HG02588 (cell line): ENCODE measurements around the gene KRTAP5-9.
"Not testable (repeated sequence)": the region's sequence is repeated elsewhere in the genome, so short reads cannot be mapped to it uniquely, and the experiment has no call there.

Source experiments
- ATAC-seq: cut with Tn5 transposase; IDR thresholded peaks from one replicate; pipeline ENCODE4 v1.9.1; 2021; ENCODE audit warnings: mild to moderate bottlenecking, moderate library complexity; ENCODE audit not compliant: unreplicated experiment

The KRTAP5-9 gene

DNA sequence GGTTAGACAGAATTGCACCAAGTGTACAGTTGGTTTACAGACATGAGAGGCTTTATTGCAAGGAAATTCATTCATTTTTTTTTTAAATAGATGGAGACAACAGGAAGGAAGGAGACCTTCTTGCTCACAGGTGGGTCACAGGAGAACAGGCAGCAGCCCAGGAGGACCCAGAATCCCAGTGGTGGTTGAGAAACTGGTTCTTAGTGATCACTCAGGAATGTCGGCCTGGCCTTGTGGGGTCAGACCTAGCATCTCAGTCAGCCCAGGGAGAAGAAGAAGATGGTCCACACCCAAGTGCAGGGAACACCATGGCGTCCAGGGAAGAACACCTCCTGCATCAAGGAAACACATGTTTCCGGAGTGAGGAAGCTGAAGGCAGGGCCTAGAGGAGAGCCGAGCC is 33.6 kb downstream of the KRTAP5-9 start:
- no peak for ATAC-seq

DNA sequence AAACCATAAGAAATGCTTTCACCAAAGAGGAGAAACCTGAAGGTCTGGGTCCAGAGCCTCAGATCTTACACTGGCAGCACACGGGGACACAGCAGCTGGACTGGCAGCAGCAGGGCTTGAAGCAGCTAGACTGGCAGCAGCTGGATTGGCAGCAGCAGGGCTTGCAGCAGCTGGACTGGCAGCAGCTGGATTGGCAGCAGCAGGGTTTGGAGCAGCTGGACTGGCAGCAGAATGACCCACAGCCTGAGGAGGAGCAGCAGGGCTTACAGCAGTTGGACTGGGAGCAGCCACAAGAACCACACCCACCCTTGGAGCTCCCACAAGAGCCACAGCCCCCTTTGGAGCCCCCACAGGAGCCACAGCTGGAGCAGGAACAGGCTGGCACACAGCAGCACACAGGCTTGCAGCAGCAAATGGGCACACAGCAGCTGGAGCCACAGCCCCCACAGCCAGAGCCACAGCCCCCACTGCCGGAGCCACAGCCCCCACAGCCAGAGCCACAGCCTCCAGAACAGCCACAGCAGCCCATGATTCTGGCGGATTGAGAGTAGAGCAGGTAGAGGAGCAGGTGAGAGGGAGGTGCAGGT is 34.2 kb downstream of the KRTAP5-9 start, which contains the start of gene KRTAP5-11:
Gene KRTAP5-11 (minus strand): TSS at position 567 of the 587 bp plus-strand sequence. CDS start 38 bp downstream, at position 529.
- ATAC-seq, result no peak

DNA sequence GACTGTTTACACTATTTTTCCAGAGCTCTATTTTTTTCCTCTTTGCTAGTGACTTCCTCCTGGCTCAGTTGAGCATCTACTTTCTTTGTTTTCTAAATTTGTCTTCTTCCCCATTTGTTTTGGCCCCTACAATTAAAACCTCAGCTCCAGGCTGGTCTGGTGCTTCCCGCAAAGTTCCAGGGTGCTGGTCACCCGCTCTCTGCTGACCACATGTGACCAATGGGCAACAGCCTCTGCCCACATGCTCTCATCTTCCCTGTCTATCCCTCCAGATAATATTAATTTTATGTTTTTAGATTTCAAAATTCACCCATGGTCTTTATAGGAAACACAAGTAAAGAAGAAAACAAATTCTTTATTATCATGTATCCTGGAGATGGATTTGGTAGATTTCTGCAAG is 34.7 kb downstream of the KRTAP5-9 start:
- ATAC-seq, result not testable (repeated sequence)

DNA sequence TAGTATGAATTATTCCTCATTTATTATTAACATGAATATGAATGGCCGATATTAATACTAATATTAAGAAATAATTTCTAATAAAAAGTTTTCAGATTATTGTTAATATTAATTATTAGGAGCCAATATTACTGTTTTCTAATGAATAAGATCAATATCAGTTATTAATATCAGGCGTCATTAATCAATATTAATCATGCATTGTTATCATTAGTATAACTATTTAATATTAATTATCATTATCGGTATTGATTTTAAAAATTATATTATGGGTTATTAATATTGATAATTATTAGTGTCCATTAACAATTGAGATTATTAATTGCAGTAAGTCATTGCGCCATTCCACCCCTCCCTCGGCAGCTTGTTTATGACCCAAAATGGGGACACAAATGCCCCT is 37.5 kb downstream of the KRTAP5-9 start:
- not testable (repeated sequence) for ATAC-seq

DNA sequence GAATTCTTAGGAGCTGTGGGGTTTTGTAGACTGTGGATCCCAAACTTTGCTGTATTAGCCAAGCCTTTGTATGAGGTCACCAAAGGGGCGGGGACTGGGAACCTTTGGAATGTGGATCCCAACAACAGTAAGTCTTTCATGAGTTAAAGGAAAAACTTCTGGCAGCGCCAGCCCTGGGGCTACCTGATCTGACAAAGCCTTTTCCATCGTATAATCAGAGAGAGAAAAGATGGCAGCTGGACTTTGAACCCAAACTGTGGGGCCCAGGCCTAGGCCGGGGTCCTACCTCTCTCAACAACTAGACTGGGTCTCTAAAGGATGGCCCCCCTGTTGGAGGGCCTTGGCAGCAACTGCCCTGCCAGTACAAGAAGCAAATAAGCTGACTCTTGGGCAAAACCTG is 40.1 kb downstream of the KRTAP5-9 start:
- ATAC-seq, result not testable (repeated sequence)

DNA sequence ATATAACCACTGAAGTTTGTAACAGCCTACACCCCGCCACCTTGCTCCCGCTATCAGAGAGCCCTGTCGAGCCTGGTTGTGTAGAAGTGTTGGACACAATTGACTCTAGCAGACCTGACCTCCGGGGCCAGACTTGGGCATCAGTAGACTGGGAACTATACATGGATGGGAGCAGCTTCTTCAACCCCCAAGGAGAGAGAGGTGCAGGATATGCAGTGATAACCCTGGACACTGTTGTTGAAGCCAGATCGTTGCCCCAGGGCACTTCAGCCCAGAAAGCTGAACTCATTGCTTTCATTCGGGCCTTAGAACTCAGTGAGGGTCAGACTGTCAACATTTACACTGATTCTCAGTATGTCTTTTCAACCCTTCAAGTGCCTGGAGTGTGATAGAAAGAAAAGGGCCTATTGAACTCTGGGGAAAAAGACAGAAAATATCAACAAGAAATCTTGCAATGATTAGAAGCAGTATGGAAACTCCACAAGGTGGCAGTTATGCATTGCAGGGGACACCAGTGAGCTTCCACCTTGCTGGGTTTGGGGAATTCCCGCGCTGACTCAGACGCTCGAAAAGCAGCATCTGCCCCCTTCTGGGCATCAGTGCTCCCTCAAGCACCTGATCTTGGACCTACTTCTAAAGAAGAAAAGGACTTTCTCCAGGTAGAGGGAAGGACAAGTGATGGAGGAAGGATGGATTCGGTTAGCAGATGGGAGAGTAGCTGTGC is 40.8 kb downstream of the KRTAP5-9 start:
- not testable (repeated sequence) for ATAC-seq

DNA sequence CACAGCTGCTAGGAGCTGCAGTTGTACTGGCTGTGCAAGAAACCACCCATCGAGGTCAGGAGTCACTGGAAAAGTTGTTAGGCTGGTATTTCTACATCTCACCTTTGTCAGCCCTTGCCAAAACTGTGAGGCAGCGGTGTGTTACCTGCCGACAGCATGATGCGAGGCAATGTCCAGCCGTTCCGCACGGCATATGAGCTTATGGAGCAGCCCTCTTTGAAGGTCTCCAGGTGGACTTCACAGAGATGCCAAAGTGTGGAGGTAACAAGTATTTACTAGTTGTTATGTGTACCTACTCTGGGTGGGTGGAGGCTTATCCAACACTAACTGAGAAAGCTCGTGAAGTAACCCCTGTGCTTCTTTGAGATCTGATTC is 41.3 kb downstream of the KRTAP5-9 start:
- not testable (repeated sequence) for ATAC-seq
